Measurements from ENCODE around the gene FGF14.
"Not testable (repeated sequence)": the region's sequence is repeated elsewhere in the genome, so short reads cannot be mapped to it uniquely, and the experiment has no call there.

Gene FGF14

DNA sequence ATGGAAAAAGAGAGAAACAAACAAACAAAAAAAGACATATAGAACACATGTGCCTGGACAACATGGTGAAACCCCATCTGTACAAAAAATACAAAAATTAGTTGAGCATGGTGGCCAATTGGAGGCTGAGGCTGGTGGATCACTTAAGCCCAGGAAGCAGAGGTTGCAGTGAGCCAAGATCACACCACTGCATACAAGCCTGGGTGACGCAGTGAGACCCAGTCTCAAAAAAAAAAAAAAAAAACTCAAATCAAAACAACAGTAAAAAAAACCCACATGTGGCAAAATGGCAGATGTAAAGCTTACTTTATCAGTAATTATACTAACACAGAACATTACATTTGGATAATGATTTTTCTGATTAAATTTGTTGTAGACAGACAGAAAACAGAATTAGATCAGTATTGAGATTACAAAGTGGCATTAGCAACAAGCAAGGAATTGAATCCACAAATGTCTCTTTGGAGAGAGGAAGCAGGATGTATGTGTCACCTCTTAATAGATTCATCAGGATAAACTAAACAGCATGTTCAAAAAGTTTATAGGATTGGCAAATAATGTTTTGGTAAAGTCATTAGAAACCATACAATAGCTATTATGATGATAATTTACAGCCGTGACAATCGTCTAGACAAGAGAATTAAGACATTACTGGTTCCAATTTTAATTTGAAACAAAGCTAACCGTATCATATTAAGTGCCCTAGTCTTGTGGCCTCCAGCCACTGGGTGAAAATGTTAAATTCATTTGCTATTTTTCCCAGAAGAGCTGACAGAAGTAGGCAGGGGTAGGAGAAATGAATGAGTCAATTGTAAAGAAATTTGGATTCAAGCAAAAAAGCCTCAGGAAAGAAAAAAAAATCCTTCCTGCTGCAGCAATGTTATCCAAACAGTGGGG is 206.0 kb downstream of the FGF14 start:
- DNase-seq (ENCODE audit: low read depth in 2 of 2), result no peak

- no peak for DNase-seq (ENCODE audit: low read depth in 2 of 2)
Observed at GRCh38 chr13:102192858-102193257, 209.0 kb downstream of the FGF14 start.

DNA sequence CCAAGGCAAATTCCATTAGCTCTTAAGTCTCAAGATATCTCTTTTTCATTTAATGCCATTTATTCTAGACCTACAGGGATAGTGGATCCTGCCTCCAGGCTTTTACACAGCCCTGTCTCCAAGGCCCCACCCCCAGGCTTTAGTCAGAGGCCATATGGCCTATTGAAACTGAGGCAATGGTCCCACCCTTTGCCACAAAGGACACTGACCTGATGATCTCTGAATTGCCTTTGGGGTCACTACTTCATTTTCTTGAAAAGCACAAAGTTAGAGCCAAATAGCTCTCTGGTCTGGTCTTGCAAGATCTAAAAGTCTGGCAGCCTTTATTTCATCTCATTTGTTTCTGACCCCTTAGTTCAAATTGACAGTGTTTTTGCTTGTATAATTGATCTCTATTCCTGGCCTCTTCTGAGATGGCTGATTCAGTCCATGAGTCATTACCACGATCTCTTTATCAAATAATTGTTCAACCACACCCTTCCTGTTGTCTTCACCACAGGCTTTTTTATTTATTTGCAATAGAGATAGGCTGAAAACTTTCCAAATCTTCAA is 209.8 kb downstream of the FGF14 start:
- DNase-seq (ENCODE audit: low read depth in 2 of 2), result no peak

DNA sequence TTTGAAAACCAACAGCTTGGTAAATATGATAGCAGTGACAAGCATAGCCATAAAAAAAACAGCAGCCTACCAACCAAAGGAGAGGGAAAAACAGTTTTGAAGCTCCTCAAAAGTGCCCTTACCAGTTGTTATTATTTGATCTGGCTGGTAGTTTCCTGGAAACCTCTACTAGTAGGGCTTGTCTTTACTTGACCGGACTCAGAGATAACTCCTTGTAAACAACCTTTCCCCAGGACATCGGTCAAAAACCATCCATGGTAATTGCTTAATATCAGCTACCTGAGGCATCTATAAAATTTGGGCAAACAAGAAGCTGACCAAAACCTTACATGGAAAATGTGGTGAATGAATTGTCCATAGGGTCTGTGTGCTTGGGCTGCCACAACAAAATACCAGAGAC is 210.9 kb downstream of the FGF14 start:
- no peak for DNase-seq (ENCODE audit: low read depth in 2 of 2)

DNA sequence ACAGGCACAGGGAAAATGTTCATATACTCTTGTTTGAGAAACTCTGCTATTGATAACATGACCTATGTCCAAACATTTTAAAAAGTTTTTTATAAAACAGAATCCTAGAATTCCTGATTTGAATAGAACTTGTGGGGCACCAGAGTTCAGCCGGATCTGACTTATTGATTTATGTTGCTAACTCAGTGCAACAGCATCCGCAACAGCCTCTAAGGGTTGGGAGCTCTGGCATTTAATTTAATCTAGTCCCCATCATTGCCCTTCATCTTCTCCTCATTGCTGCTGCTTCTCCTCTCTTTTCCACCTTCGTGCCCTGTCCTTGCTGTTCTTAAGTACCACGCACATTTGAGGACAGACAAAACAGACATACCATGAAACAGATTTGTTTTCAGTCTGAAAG is 214.5 kb downstream of the FGF14 start:
- DNase-seq (ENCODE audit: low read depth in 2 of 2), result no peak

DNA sequence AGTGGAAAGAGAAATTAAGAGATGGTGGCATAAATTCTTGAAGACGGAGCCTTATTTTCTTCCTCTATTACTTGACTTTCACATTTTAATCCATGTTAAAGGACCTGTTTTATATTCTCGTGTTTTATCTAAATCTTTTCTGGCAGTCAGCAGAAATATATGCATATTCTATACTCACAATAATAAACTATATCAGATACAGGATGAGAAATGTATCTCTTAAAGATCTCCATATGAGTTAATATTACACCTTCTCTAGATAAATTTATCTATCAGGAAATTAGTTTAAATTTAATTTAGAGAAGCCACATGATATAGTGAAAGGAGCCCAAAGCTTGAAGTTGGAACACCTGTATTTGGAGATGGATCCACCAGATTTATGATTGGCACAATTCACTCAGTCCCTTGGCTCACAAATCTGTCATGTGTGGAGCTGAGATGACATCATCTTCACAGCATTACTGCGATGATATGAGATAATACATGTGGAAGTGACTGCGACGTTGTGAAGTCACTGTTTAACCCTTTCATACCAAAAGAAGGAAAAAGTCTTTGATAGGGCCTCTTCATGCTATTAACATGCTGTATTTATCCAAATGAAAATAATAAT is 216.4 kb downstream of the FGF14 start:
- DNase-seq (ENCODE audit: low read depth in 2 of 2), result no peak

DNA sequence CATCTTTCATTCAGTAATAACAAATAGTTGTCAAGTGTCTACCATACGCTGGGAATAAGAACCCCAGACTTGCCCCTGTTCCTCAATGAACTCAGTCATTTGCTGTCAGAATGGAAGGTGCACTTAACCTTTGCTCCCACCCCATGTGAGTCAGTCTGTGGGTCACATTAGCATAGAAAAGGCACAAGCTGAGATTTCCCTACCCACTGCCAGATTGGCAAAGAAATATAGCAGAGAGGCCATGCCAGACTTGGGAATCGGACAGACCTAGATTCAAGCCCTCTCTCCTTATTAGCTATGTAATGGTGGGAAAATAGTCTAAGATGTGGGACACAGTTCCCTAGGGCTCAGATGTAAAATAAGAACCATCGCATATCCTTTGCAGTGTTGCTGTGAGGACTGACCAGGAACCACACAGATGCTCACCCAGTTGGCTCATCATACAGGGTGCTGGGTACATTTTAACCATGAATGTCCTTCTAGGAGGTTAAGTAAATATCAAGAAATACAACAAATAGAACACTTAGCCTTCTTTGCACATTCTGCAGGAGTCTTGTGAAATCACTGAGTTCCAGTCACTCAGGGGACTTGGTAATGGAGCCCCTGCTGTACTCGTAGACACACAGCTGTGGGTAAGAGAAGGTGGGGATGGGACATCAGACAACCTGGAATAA is 218.2 kb downstream of the FGF14 start:
- no peak for DNase-seq (ENCODE audit: low read depth in 2 of 2)

DNA sequence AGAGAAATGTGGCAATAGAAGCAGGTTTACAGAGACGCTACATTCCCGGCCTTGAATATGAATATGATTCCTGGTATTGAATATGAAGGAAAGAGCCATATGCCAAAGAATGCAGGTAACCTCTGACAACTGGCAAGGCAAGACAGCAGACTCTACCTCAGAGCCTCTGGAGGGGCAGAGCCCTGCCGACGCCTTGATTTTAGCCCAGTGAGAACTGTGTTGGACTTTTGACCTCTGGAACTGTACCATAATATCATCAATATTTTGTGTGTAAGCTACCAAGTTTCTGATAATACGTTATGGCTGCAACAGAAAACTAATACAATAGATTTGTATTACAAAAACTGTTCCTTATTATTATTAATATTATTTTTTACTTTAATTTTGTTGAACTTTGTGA is 219.7 kb downstream of the FGF14 start:
- no peak for DNase-seq (ENCODE audit: low read depth in 2 of 2)

DNA sequence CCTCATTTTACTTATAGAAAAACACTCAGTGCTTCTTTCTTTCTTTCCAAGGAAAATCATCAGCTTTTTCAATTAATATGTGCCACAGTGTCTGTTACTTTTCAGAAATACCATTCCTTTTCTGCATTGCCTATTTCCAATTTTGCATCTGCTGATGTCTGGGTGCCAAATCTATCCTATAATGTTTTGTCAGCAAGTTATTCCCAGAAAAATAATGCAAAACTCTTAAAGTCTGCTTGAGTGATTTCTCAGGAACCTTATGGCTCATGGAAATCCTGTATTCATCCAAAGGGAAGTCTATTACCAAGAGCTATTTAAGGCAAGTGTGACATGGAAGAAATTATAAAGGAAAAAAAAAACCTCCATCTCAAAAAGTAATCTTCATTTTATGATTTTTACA is 224.4 kb downstream of the FGF14 start:
- no peak for DNase-seq (ENCODE audit: low read depth in 2 of 2)

- no peak for DNase-seq (ENCODE audit: low read depth in 2 of 2)
Observed at GRCh38 chr13:102176846-102177245, 225.0 kb downstream of the FGF14 start.

GRCh38 chr13:102172406-102172805 is 229.4 kb downstream of the FGF14 start:
- DNase-seq (ENCODE audit: low read depth in 2 of 2), result no peak

GRCh38 chr13:102170305-102170704 is 231.5 kb downstream of the FGF14 start:
- DNase-seq (ENCODE audit: low read depth in 2 of 2), result no peak

DNA sequence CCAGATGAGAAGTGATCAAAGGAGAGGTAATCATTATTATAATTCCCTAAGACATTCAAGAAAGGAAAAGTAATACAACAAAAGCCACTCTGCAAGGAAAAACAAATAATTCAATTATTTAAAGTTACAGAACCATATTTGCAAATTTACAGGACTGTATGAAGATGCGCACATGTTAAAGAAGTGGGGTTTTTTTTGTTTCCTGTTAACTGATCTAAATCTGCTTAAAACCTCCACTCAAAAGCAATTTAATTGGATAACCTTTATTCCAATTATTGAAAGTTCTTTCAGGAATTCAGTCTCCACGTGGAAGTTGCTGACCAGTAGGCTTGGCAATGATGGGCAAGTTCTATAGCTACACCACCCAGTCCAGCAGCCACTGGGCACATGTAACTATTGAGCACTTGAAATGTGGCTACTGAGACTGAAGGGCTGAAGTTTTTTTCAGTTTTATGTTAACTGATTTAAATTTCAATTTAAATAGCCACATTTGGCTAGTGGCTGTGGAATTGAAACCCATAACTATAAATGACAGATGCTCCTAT is 232.3 kb downstream of the FGF14 start:
- no peak for DNase-seq (ENCODE audit: low read depth in 2 of 2)

DNA sequence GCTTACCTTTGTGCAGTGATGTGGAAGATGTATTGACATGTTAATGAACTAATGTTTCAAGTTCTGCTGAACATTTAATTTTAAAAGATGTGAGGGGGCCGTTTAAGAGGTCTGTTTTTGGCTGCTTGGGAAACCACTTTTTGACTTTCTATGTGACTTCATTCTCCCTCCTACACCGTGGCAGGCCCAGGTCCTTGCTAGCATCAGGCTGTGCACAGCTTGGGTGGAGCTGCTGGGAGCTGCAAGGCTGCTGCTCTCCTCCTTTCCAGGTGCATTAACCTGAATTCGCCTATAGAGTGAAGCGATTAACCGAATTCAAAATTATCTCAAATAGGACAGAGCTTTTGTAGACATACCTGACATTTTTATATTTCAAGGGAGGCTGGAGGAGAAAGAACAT is 249.1 kb downstream of the FGF14 start:
- DNase-seq (ENCODE audit: low read depth in 2 of 2), result no peak

- no peak for DNase-seq (ENCODE audit: low read depth in 2 of 2)
Observed at GRCh38 chr13:102147353-102147752, 254.5 kb downstream of the FGF14 start.

DNA sequence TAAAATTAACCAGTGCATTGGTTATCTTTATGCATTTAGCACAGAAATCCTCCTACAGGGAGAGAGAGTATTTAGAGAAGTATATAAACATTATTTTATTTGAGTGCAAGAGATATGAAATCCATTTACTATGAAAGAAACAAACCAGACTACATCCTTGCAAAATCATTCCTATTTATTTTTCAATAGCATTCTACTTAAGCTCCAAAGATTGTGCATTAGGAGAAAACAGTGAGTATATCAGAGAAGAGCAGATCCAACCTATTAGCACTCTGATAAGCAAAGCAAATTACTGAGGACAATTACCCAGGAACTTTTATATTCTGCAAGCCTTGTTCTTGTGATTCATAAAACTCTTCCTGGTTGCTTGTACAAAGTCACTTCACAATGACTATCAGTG is 256.1 kb downstream of the FGF14 start:
- no peak for DNase-seq (ENCODE audit: low read depth in 2 of 2)

GRCh38 chr13:102142473-102142826 is 259.4 kb downstream of the FGF14 start:
- no peak for DNase-seq (ENCODE audit: low read depth in 2 of 2)

DNA sequence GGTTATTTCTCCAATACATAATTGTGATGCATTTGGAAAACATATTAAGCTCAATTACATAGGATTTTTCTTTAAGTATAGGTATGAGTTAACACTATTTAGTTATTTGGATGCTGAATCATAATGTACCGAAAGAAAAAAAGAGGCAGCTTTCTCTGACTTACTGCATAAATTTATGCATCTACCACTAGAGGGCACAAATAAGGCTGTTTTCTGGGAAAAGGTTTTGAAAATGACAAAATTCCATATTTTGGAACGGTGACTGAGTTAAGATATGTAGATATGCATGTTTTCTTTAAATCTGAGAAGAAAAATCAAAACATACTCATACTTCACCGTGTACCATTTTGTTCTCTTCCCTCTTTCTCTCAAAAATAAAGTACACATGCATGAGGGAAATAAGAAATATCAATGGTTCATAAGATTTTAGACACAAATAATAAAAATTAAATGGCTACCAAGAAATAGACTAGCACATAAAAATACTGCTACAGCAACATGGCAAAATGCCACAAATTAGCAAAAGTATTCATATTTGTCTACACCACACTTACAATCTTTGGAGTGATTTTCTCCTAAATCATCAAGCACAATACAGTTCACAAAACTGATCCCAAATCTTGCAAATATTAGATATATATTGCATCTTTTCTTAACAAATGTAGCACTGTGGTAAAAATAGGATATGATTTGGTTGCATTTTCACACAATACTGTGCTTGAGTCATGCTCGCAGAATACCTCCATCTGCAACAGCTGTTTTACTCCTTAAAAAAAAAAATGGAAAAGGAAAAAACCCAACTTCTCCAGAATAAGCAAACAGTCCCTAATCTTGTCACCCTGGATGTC is 260.0 kb downstream of the FGF14 start:
- no peak for DNase-seq (ENCODE audit: low read depth in 2 of 2)

GRCh38 chr13:102139626-102140025 is 262.2 kb downstream of the FGF14 start:
- DNase-seq (ENCODE audit: low read depth in 2 of 2), result no peak

DNA sequence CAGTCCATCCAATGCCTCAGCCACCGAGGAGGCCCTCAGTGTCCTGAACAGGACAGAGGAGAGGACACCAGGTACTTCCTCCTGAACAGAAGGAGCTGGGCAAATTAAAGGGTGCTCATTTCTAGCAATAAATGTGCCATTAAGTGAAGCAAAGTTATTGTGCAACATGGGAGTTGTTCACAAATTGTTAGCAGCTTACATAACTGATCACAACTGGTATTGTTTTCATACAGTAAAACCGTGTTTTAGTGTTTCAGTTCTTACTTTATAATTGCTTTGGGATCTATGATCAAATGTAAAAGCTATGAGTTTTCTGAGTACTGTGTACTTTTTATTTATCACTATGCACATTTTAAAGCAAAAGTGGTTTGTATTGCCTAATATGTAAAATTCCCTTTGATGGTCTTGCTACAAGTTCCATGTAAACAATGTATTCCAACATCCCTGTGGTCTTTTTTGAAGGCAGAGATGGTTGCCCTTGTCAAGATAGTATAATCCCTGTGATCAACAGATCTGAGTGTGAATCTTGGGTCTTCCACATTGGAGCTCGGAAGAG is 263.1 kb downstream of the FGF14 start:
- no peak for DNase-seq (ENCODE audit: low read depth in 2 of 2)

GRCh38 chr13:102137904-102138303 is 263.9 kb downstream of the FGF14 start:
- not testable (repeated sequence) for DNase-seq (ENCODE audit: low read depth in 2 of 2)

All from stimulated activated CD4-positive, alpha-beta T cell treated with anti-CD3 and anti-CD28 coated beads, Interleukin-4, amount 100 ng/mL, for 48 hours (primary cell).